Prostate gland (tissue), 2 donors: Measurements from ENCODE around the gene PRKG1. TPM values are rescaled to one million over a fixed set of nuclear protein-coding genes. Genes with fewer than 3 reads are reported as not detected.

Source experiments
- DNase-seq: peaks from one replicate; pipeline ENCODE4 v3.0.0-alpha.2; 2019; ENCODE audit warnings: low spot score
- H3K27ac ChIP-seq, 2 donors: fragments of 200-600 bp; sonication (generic); 2 replicates each; pipeline ENCODE4 v1.5.1; 2017 to 2019
- H3K27me3 ChIP-seq: fragments of 200-600 bp; sonication (generic); replicated peaks from 2 replicates; pipeline ENCODE4 v1.5.1; 2019; ENCODE audit not compliant: insufficient read depth
- H3K36me3 ChIP-seq, 2 donors: fragments of 200-600 bp; sonication (generic); 1 replicate in 1 of 2; 2 replicates in 1 of 2; pipeline versions ENCODE4 v1.5.1 to v1.8.1; 2017 to 2019
- H3K4me1 ChIP-seq: fragments of 200-600 bp; sonication (generic); replicated peaks from 2 replicates; pipeline ENCODE4 v1.5.1; 2019
- H3K4me3 ChIP-seq, 2 donors: fragments of 200-600 bp; sonication (generic); 2 replicates each; pipeline ENCODE4 v1.5.1; 2017 to 2019
- H3K9me3 ChIP-seq: fragments of 200-600 bp; sonication (generic); 2 replicates; pipeline ENCODE4 v1.5.1; 2017
- POLR2A ChIP-seq: fragments of 450-650 bp; IDR thresholded peaks from one replicate; pipeline ENCODE4 v1.6.1; 2016; ENCODE audit warnings: antibody characterized with exemption, mild to moderate bottlenecking
- POLR2AphosphoS5 ChIP-seq: sonication (generic); formaldehyde crosslinking; IDR thresholded peaks from one replicate; pipeline ENCODE4 v1.6.1; 2017; ENCODE audit warnings: antibody characterized with exemption
- WGBS: methylation state at CpG from one replicate; pipeline ENCODE4 v1.1.5; 2018; 5-methylcytosine and 5-hydroxymethylcytosine counted together
- intact Hi-C: fragments of 100-400 bp; cut with DNase I; formaldehyde crosslinking; loops from one replicate; pipeline ENCODE4 v1.14.2; 2022
- total RNA-seq, 2 donors: library from RNA; depleted of rRNA; stranded (reverse); fragments of >200 nt; gene quantifications; one replicate each; pipeline ENCODE4 v1.1.0, GENCODE V29; 2016
- TF ChIP-seq, protein P1 (sequence below), 4 experiments: fragments of 200-600 bp in 2 of 4; fragments of 450-650 bp in 2 of 4; sonication (generic) in 2 of 4; IDR thresholded peaks; 1 replicate in 3 of 4; 2 replicates in 1 of 4; pipeline ENCODE4 v1.5.1; 2016 to 2019; ENCODE audit warnings: antibody characterized with exemption in 4 of 4, mild to moderate bottlenecking in 2 of 4, moderate library complexity in 2 of 4

Gene PRKG1
- total RNA-seq, 2 donors from 2014 or later = 2.7 to 9.0 TPM

DNA sequence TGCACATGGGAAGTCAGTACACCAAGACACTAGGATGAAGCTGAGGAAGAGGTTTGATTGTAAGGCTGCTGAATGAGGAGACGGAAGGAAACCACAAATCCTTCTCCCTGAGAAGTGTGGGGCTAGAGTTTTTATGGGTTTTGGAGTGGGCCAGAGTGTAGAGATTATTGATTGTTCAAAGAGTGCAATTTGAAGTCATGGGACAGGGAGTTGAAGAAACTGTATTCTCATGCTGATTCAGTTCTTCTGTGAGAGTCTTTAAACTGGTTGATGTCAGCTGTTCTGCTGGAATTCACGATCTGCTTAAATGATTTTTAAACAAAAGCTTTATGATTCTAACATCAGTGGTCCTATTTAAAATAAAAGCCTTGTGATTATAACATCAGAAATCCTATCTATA lies 533.9 kb downstream of the PRKG1 start:
- Histone ChIP-seq H3K9me3 (no peaks in the 10 kb centered on the region), H3K27me3 (no peaks in the 10 kb centered on the region), H3K27ac (no peak overlapping the region), H3K4me3 (no peak overlapping the region), H3K36me3 (no peaks in the 10 kb centered on the region), H3K4me1 (no peaks in the 10 kb centered on the region)
- WGBS = 59% methylated on average over 2 of the region's 2 CpGs
- intact Hi-C loops = no loop called here
- TF ChIP-seq POLR2AphosphoS5 (no peak), POLR2A (no peak)
- TF ChIP-seq, protein P1, sequence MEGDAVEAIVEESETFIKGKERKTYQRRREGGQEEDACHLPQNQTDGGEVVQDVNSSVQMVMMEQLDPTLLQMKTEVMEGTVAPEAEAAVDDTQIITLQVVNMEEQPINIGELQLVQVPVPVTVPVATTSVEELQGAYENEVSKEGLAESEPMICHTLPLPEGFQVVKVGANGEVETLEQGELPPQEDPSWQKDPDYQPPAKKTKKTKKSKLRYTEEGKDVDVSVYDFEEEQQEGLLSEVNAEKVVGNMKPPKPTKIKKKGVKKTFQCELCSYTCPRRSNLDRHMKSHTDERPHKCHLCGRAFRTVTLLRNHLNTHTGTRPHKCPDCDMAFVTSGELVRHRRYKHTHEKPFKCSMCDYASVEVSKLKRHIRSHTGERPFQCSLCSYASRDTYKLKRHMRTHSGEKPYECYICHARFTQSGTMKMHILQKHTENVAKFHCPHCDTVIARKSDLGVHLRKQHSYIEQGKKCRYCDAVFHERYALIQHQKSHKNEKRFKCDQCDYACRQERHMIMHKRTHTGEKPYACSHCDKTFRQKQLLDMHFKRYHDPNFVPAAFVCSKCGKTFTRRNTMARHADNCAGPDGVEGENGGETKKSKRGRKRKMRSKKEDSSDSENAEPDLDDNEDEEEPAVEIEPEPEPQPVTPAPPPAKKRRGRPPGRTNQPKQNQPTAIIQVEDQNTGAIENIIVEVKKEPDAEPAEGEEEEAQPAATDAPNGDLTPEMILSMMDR (IDR thresholded peaks at IDR 0.05) = no peak
- DNase-seq = no peak

GRCh38 chr10:51615764-51616298 lies 541.5 kb downstream of the PRKG1 start:
- no peaks in the 10 kb centered on the region for H3K4me1 ChIP-seq
- no peak overlapping the region for H3K4me3 ChIP-seq
- no peaks in the 10 kb centered on the region for H3K36me3 ChIP-seq
- H3K9me3 ChIP-seq = no peaks in the 10 kb centered on the region
- WGBS = 71% methylated on average over 3 of the region's 3 CpGs
- TF ChIP-seq POLR2A (no peak), POLR2AphosphoS5 (no peak)
- TF ChIP-seq, protein P1 (IDR thresholded peaks at IDR 0.05) = no peak
- H3K27me3 ChIP-seq = no peaks in the 10 kb centered on the region
- DNase-seq = no peak
- H3K27ac ChIP-seq = no peak overlapping the region
- intact Hi-C loops = no loop called here

DNA sequence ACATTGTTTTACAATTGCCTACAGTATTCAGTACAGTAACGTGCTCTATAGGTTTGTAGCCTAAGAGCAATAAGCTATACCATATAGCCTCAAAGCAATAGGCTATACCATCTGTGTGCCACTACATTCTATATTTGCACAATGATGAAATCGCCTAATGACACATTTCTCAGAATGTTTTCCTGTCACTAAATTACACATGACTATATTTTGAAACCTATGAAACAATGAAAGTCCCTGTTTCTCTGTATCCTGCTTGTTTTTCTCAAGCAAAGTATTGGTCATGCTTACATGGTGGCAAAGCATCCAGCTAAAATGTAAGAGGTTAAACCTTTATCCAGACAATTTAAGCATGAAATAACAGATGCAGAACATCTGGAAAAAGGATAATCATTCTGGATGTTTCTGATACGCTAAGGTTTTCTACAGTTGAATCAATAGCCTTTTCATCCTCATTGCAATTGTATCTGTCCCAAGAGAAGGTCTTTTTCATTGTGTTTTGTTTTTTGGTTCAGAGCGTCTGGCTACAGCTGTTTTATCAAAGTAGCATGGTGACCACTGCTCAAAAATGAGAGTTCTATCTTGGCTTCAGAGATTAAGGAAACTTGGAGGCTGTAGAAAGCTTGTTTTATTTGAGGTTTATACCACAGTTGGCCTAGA lies 543.4 kb downstream of the PRKG1 start:
- DNase-seq = no peak
- H3K4me3 ChIP-seq = no peak overlapping the region
- TF ChIP-seq POLR2AphosphoS5 (no peak), POLR2A (no peak)
- TF ChIP-seq, protein P1 (IDR thresholded peaks at IDR 0.05) = no peak
- H3K36me3 ChIP-seq = no peaks in the 10 kb centered on the region
- H3K27ac ChIP-seq = no peak overlapping the region
- intact Hi-C loops = no loop called here
- WGBS = 80% methylated on average over 4 of the region's 4 CpGs
- H3K4me1 ChIP-seq = no peaks in the 10 kb centered on the region
- no peaks in the 10 kb centered on the region for H3K27me3 ChIP-seq
- no peaks in the 10 kb centered on the region for H3K9me3 ChIP-seq

GRCh38 chr10:51619365-51619764 lies 545.1 kb downstream of the PRKG1 start:
- Histone ChIP-seq H3K36me3 (no peaks in the 10 kb centered on the region), H3K4me1 (no peaks in the 10 kb centered on the region), H3K27me3 (no peaks in the 10 kb centered on the region), H3K4me3 (no peak overlapping the region), H3K27ac (no peak overlapping the region), H3K9me3 (no peaks in the 10 kb centered on the region)
- TF ChIP-seq POLR2A = no peak
- TF ChIP-seq, protein P1 (IDR thresholded peaks at IDR 0.05) = no peak
- no peak for TF ChIP-seq POLR2AphosphoS5
- no peak for DNase-seq
- intact Hi-C loops = no loop called here
- 52% methylated on average over 1 of the region's 1 CpG for WGBS

- intact Hi-C loops = no loop called here
- Histone ChIP-seq H3K9me3 (no peaks in the 10 kb centered on the region), H3K27ac (no peak overlapping the region), H3K36me3 (no peaks in the 10 kb centered on the region), H3K4me3 (no peak overlapping the region), H3K4me1 (no peaks in the 10 kb centered on the region), H3K27me3 (no peaks in the 10 kb centered on the region)
- TF ChIP-seq POLR2AphosphoS5 (no peak), POLR2A (no peak)
- TF ChIP-seq, protein P1 (IDR thresholded peaks at IDR 0.05) = no peak
- no peak for DNase-seq
- 78% methylated on average over 1 of the region's 1 CpG for WGBS
Measured at GRCh38 chr10:51620131-51620530, 545.8 kb downstream of the PRKG1 start.
